Esophagus muscularis mucosa (tissue), 4 donors: ENCODE measurements around the gene COA5. TPM values are rescaled to one million over a fixed set of nuclear protein-coding genes. Genes with fewer than 3 reads are reported as not detected.

Experiments
- DNase-seq: peaks from one replicate; pipeline ENCODE4 v3.0.0-alpha.2; 2017; ENCODE audit errors: extremely low spot score
- H3K27ac ChIP-seq, 4 donors: fragments of 200-600 bp; sonication (generic); replicated peaks in 1 of 4; 1 replicate in 3 of 4; 2 replicates in 1 of 4; pipeline ENCODE4 v1.5.1; 2016 to 2019; ENCODE audit warnings: mild to moderate bottlenecking in 1 of 4
- H3K27me3 ChIP-seq, 4 donors: fragments of 200-600 bp; sonication (generic); one replicate each; pipeline versions ENCODE4 v1.5.1 to v1.6.0; 2016 to 2019
- H3K36me3 ChIP-seq, 4 donors: fragments of 200-600 bp; sonication (generic); one replicate each; pipeline ENCODE4 v1.5.1; 2016 to 2019
- H3K4me1 ChIP-seq, 4 donors: fragments of 200-600 bp; sonication (generic); one replicate each; pipeline ENCODE4 v1.5.1; 2016 to 2019
- H3K4me3 ChIP-seq, 4 donors: fragments of 200-600 bp; sonication (generic); 1 replicate in 2 of 4; 2 replicates in 2 of 4; pipeline ENCODE4 v1.5.1; 2016 to 2019; ENCODE audit warnings: mild to moderate bottlenecking in 4 of 4, moderate library complexity in 1 of 4
- H3K9me3 ChIP-seq, 4 donors: fragments of 200-600 bp; sonication (generic); 1 replicate in 3 of 4; 2 replicates in 1 of 4; pipeline ENCODE4 v1.5.1; 2016 to 2019
- EP300 ChIP-seq: sonication (generic); formaldehyde crosslinking; IDR thresholded peaks from one replicate; pipeline ENCODE4 v1.6.1; 2017; ENCODE audit warnings: antibody characterized with exemption
- POLR2A ChIP-seq: fragments of 450-650 bp; IDR thresholded peaks from one replicate; pipeline ENCODE4 v1.6.1; 2017; ENCODE audit warnings: antibody characterized with exemption, moderate library complexity, mild to moderate bottlenecking, low read depth
- POLR2AphosphoS5 ChIP-seq, 2 donors: sonication (generic); formaldehyde crosslinking; IDR thresholded peaks; one replicate each; pipeline ENCODE4 v1.6.1; 2017; ENCODE audit warnings: antibody characterized with exemption in 2 of 2
- WGBS: methylation state at CpG from one replicate; pipeline ENCODE4 v1.1.5; 2018; 5-methylcytosine and 5-hydroxymethylcytosine counted together
- intact Hi-C: fragments of 100-400 bp; cut with DNase I; formaldehyde crosslinking; loops from one replicate; pipeline ENCODE4 v1.15.1; 2023
- total RNA-seq, 4 donors: library from RNA; depleted of rRNA; stranded (reverse); fragments of >200 nt; gene quantifications; one replicate each; pipeline versions ENCODE4 v1.1.0 to v1.2.1, GENCODE V29; 2016
- TF ChIP-seq, protein P1 (sequence below), 3 experiments: fragments of 200-600 bp in 2 of 3; fragments of 450-650 bp in 1 of 3; sonication (generic) in 2 of 3; IDR thresholded peaks; one replicate each; pipeline ENCODE4 v1.5.1; 2017 to 2019; ENCODE audit warnings: antibody characterized with exemption in 3 of 3, mild to moderate bottlenecking in 2 of 3, moderate library complexity in 1 of 3

Gene COA5
- total RNA-seq, 4 donors from 2014 or later: 28.3 to 48.2 (median 31.7) TPM

DNA sequence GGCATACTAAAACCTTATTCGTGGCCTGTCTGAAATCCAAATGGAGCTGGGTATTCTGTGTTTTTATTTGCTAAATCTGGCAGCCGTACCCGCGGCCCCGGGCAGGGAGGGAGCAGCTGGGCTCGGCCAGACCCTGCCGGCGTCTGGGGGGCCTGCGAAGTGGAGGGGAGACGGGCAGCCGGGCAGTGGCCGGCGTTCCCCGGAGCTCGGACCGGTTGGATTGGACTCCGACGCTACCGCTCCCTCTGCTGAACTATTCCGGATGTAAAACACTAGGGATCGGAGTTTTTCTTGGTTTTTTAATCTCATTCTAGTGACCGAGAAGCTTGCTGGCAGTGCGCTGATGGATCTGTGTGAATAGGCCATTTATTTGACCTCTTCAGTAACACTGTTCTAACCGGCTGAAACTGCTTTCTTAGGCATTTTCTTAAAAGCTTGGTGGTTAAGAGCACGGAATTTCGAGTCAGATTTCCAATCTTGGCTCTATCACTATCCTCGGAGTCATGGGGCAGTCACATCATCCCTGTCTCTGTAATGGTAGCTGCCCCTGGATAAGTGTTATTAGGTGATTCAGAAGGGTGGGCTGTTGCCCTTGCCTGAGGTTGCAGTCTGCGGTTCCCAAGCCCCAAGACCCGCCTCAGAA lies 771 bp upstream of the COA5 start:
- 5% methylated on average over 9 of the region's 29 CpGs for WGBS
- peaks cover 47 to 73% (median 61%) of the 10 kb centered on the region in 4 donors for H3K4me1 ChIP-seq

DNA sequence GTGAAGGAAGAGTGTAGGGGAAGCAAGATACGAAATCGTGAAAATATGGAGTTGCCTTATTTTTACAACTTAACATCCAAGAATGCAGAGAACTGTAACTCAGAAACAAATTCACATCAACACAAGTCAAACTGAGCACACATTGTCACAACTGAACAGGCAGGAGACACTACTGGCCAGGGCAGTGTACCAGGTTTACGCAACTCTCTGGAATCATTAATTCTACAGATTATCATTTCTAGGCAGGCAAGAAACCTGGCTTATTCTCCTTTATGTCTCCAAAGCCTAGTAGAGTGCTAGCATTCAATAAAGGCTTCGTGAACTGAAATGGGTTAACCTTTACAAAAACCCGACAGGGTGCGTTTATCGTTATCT lies 584 bp downstream of the COA5 start:
- Histone ChIP-seq H3K9me3 (no peaks in the 10 kb centered on the region), H3K36me3 (peaks cover 10 to 38% (median 27%) of the 10 kb centered on the region in 4 donors), H3K4me1 (peaks cover 47 to 71% (median 60%) of the 10 kb centered on the region in 4 donors), H3K4me3 (peak overlapping the region; percentile 72 to 98 (median 94)), H3K27me3 (peaks cover 0 to 4% (median 0%) of the 10 kb centered on the region in 4 donors), H3K27ac (peak overlapping the region; percentile 96 to 98 (median 98))
- DNase-seq: no peak
- intact Hi-C loops: loop anchor here (10.0 kb wide), 1 partner anchor 163 kb away; the partner anchor contains the start of gene INPP4A
- TF ChIP-seq EP300: no peak
- TF ChIP-seq POLR2A: no peak
- TF ChIP-seq, protein P1, sequence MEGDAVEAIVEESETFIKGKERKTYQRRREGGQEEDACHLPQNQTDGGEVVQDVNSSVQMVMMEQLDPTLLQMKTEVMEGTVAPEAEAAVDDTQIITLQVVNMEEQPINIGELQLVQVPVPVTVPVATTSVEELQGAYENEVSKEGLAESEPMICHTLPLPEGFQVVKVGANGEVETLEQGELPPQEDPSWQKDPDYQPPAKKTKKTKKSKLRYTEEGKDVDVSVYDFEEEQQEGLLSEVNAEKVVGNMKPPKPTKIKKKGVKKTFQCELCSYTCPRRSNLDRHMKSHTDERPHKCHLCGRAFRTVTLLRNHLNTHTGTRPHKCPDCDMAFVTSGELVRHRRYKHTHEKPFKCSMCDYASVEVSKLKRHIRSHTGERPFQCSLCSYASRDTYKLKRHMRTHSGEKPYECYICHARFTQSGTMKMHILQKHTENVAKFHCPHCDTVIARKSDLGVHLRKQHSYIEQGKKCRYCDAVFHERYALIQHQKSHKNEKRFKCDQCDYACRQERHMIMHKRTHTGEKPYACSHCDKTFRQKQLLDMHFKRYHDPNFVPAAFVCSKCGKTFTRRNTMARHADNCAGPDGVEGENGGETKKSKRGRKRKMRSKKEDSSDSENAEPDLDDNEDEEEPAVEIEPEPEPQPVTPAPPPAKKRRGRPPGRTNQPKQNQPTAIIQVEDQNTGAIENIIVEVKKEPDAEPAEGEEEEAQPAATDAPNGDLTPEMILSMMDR (IDR thresholded peaks at IDR 0.05): no peak
- TF ChIP-seq POLR2AphosphoS5 (IDR thresholded peaks at IDR 0.05): no peak
- WGBS: 12% methylated on average over 7 of the region's 7 CpGs

More for the DNA sequence above, 771 bp upstream of the COA5 start:
- intact Hi-C loops: loop anchor here (10.0 kb wide), 1 partner anchor 164 kb away; the partner anchor contains the start of gene INPP4A
- H3K27me3 ChIP-seq: peaks cover 0 to 4% (median 0%) of the 10 kb centered on the region in 4 donors
- peak overlapping the region; percentile 96 to 98 (median 98) for H3K27ac ChIP-seq
- TF ChIP-seq, protein P1 (IDR thresholded peaks at IDR 0.05): no peak
- TF ChIP-seq POLR2A (no peak), EP300 (no peak), POLR2AphosphoS5 (IDR thresholded peaks at IDR 0.05) (no peak)
- peak overlapping the region; percentile 72 to 98 (median 94) for H3K4me3 ChIP-seq
- no peaks in the 10 kb centered on the region for H3K9me3 ChIP-seq
- peaks cover 13 to 39% (median 32%) of the 10 kb centered on the region in 4 donors for H3K36me3 ChIP-seq
- no peak for DNase-seq

DNA sequence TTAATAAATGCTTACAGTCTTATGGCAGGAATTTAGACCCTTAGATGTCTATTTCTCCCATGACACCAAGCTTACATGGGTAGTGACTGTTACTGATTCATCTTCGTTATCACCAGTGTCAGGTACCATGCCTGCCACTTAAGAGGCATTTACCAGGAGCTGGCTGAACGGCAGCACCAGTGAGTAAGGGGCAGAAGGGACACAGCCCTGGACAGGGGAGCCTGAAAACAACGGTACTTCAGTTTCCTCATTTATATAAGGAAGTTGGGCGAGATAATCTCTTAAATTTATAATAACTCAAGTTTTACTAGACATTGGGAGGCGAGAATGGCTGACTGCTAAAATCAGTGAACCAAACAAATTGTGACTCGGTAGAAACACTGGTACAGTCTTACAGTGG lies 1.2 kb downstream of the COA5 start:
- DNase-seq: no peak
- WGBS: 56% methylated on average over 6 of the region's 6 CpGs
- Histone ChIP-seq H3K27me3 (peaks cover 0 to 4% (median 0%) of the 10 kb centered on the region in 4 donors), H3K36me3 (peaks cover 5 to 38% (median 26%) of the 10 kb centered on the region in 4 donors), H3K9me3 (no peaks in the 10 kb centered on the region), H3K4me3 (peak overlapping the region; percentile 72 to 98 (median 94)), H3K4me1 (peaks cover 47 to 65% (median 57%) of the 10 kb centered on the region in 4 donors), H3K27ac (peak overlapping the region in 2 of 4 donors; percentile 96 to 98)
- intact Hi-C loops: loop anchor here (10.0 kb wide), 1 partner anchor 162 kb away; the partner anchor contains the start of gene INPP4A
- no peak for TF ChIP-seq POLR2A
- TF ChIP-seq EP300: no peak
- TF ChIP-seq POLR2AphosphoS5 (IDR thresholded peaks at IDR 0.05): no peak
- TF ChIP-seq, protein P1 (IDR thresholded peaks at IDR 0.05): no peak

DNA sequence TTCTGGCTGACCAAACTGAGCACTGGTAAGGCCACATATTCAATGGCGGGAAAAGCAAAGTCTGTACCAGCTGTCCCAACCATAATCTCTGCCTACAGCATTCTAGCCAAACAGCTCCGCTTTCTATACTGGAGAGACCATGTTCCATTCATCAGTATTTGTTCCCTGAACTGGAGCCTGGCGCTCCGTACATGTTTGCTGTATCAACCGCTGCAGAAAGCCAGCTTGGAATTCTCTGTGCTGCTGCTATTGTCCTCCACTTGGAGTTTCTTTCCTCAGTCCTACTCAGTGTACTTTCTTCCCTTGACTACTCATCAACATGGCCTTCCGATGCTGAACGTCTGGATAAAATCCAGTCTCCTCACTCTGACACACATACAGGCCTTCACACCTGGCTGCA lies 1.9 kb downstream of the COA5 start:
- TF ChIP-seq POLR2AphosphoS5 (IDR thresholded peaks at IDR 0.05) (no peak), EP300 (no peak), POLR2A (no peak)
- TF ChIP-seq, protein P1 (IDR thresholded peaks at IDR 0.05): no peak
- intact Hi-C loops: loop anchor here (10.0 kb wide), 1 partner anchor 162 kb away; the partner anchor contains the start of gene INPP4A
- H3K27me3 ChIP-seq: peaks cover 0 to 4% (median 0%) of the 10 kb centered on the region in 4 donors
- H3K36me3 ChIP-seq: peaks cover 6 to 38% (median 27%) of the 10 kb centered on the region in 4 donors
- H3K4me1 ChIP-seq: peaks cover 44 to 59% (median 51%) of the 10 kb centered on the region in 4 donors
- no peak for DNase-seq
- H3K9me3 ChIP-seq: no peaks in the 10 kb centered on the region
- 79% methylated on average over 7 of the region's 7 CpGs for WGBS
- H3K4me3 ChIP-seq: no peak overlapping the region
- H3K27ac ChIP-seq: no peak overlapping the region
